RWPE2 (cell line): ENCODE results near the gene TMEM33.
"Not testable (repeated sequence)": the region's sequence is repeated elsewhere in the genome, so short reads cannot be mapped to it uniquely, and the experiment has no call there.

Source experiments
- ATAC-seq: fragments of 200-7000 bp; cut with Tn5 transposase; 3 replicates; pipeline ENCODE4 v1.9.1; 2021; ENCODE audit warnings: low read depth
- DNase-seq: peaks from one replicate; pipeline ENCODE4 v3.0.0-alpha.2; 2020; ENCODE audit warnings: low spot score
- H3K27ac ChIP-seq: fragments of 450-650 bp; 2 replicates; pipeline ENCODE4 v1.5.1; 2017; ENCODE audit warnings: mild to moderate bottlenecking; ENCODE audit not compliant: poor library complexity, severe bottlenecking
- H3K27me3 ChIP-seq: fragments of 250-450 bp; sonication (Bioruptor Pico); 2 replicates; pipeline ENCODE4 v1.5.1; 2021; ENCODE audit warnings: mild to moderate bottlenecking, moderate library complexity; ENCODE audit not compliant: insufficient read depth, poor library complexity, severe bottlenecking
- H3K36me3 ChIP-seq: fragments of 250-450 bp; sonication (Bioruptor Pico); 2 replicates; pipeline ENCODE4 v1.5.1; 2020; ENCODE audit warnings: low read depth, mild to moderate bottlenecking, moderate library complexity
- H3K4me1 ChIP-seq: fragments of 250-450 bp; sonication (Bioruptor Pico); 2 replicates; pipeline ENCODE4 v1.5.1; 2021; ENCODE audit warnings: mild to moderate bottlenecking, moderate library complexity; ENCODE audit not compliant: insufficient read depth, poor library complexity, severe bottlenecking
- H3K4me3 ChIP-seq: fragments of 250-450 bp; sonication (Bioruptor Pico); 2 replicates; pipeline ENCODE4 v1.5.1; 2021; ENCODE audit warnings: mild to moderate bottlenecking, moderate library complexity; ENCODE audit not compliant: severe bottlenecking
- H3K9me3 ChIP-seq: fragments of 250-450 bp; sonication (Bioruptor Pico); 2 replicates; pipeline ENCODE4 v1.5.1; 2021; ENCODE audit warnings: mild to moderate bottlenecking, moderate library complexity; ENCODE audit not compliant: severe bottlenecking
- TF ChIP-seq, protein P1 (sequence below): fragments of 450-650 bp; IDR thresholded peaks from one replicate; pipeline ENCODE4 v1.5.1; 2017; ENCODE audit warnings: mild to moderate bottlenecking, moderate library complexity; ENCODE audit not compliant: poor library complexity, severe bottlenecking

TMEM33 gene

DNA sequence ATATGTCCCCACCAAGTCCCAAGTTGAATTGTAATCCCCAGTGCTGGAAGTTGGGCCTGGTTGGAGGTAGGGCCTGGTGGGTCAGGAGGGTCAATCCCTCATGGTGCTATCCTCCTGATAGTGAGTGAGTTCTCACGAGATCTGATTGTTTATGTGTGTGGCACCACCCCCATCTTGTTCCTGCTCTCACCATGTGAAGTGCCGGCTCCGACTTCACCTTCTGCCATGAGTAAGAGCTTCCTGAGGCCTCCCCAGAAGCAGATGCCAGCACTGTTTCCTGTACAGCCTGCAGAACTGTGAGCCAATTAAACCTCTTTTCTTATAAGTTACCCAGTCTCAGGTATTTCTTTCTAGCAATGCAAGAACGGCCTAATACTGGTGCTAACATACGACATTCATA is 22.7 kb upstream of the TMEM33 start:
- Histone ChIP-seq H3K4me3 (no peak overlapping the region), H3K27me3 (no peaks in the 10 kb centered on the region), H3K9me3 (no peaks in the 10 kb centered on the region), H3K27ac (peak overlapping the region; percentile 62), H3K4me1 (peaks cover 16% of the 10 kb centered on the region), H3K36me3 (no peaks in the 10 kb centered on the region)
- TF ChIP-seq, protein P1, sequence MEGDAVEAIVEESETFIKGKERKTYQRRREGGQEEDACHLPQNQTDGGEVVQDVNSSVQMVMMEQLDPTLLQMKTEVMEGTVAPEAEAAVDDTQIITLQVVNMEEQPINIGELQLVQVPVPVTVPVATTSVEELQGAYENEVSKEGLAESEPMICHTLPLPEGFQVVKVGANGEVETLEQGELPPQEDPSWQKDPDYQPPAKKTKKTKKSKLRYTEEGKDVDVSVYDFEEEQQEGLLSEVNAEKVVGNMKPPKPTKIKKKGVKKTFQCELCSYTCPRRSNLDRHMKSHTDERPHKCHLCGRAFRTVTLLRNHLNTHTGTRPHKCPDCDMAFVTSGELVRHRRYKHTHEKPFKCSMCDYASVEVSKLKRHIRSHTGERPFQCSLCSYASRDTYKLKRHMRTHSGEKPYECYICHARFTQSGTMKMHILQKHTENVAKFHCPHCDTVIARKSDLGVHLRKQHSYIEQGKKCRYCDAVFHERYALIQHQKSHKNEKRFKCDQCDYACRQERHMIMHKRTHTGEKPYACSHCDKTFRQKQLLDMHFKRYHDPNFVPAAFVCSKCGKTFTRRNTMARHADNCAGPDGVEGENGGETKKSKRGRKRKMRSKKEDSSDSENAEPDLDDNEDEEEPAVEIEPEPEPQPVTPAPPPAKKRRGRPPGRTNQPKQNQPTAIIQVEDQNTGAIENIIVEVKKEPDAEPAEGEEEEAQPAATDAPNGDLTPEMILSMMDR: no peak
- DNase-seq: no peak
- no peak for ATAC-seq

DNA sequence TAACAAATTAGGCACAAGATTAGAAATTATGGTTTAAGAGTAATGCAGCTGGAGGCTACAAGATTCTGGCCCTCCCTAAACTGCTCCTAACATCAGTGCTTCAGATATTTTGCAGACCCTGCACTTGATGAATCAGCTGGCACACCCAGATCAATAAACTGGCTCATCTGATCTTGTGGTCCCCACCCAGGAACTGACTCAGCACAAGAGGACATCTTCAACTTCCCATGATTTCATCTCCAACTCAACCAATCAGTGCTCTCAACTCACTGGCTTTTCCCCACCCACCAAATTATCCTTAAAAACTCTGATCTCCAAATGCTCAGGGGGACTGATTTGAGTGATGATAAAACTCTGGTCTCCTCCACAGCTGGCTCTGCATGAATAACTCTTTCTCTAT is 21.7 kb upstream of the TMEM33 start:
- Histone ChIP-seq H3K4me3 (no peak overlapping the region), H3K27me3 (no peaks in the 10 kb centered on the region), H3K27ac (peak overlapping the region; percentile 62), H3K4me1 (peaks cover 16% of the 10 kb centered on the region), H3K36me3 (no peaks in the 10 kb centered on the region), H3K9me3 (no peaks in the 10 kb centered on the region)
- ATAC-seq (peak; percentile 46; the same call in 2 of the 3 replicates), DNase-seq (no peak)
- TF ChIP-seq, protein P1: no peak

DNA sequence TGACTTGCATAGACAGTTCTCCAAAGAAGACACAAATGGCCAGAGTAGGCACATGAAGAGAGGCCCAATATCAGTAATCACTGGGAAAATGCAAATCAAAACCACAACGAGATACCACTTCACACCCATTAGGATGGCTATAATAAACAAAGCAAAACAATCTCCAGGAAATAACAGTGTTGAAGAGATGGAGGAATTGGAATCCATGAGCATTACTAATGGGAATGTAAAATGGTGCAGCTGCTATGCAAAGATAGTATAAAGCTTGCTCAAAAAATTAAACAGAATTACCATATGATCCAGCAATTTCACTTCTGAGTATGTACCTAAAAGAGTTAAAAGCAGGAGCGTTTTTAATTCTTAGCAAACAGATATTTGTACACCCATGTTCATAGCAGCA is 17.0 kb upstream of the TMEM33 start:
- DNase-seq: no peak
- H3K4me1 ChIP-seq: peaks cover 7% of the 10 kb centered on the region
- TF ChIP-seq, protein P1: no peak
- no peaks in the 10 kb centered on the region for H3K36me3 ChIP-seq
- ATAC-seq: no peak
- H3K27me3 ChIP-seq: no peaks in the 10 kb centered on the region
- no peak overlapping the region for H3K4me3 ChIP-seq
- no peak overlapping the region for H3K27ac ChIP-seq
- H3K9me3 ChIP-seq: no peaks in the 10 kb centered on the region

- not testable (repeated sequence) for DNase-seq, ATAC-seq, H3K4me1 ChIP-seq, H3K27me3 ChIP-seq, H3K27ac ChIP-seq, H3K9me3 ChIP-seq, H3K36me3 ChIP-seq, H3K4me3 ChIP-seq
Observed at GRCh38 chr4:41920416-41920815, 14.8 kb upstream of the TMEM33 start.

DNA sequence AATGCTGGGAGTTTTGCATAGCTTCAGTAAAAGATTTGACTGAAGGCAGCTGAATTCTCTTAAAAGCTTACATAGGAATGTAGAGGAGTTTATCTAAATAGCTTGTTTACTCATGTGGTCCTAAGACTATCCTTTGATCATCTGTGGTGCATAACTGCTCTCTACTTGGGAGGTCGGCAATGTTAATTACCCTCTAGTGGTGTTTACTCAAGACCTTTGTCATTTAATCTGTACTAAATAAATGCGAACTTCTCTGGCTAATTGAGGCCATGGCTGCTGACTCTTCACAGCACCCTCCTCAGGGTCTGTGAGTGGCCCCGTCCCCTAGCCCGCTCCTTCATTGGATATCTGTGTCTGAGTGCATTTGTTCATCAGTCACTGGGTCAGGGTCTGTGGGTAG is 13.8 kb upstream of the TMEM33 start:
- DNase-seq (no peak), ATAC-seq (no peak)
- no peaks in the 10 kb centered on the region for H3K9me3 ChIP-seq
- H3K36me3 ChIP-seq: no peaks in the 10 kb centered on the region
- H3K4me1 ChIP-seq: no peaks in the 10 kb centered on the region
- TF ChIP-seq, protein P1: no peak
- H3K27me3 ChIP-seq: no peaks in the 10 kb centered on the region
- H3K4me3 ChIP-seq: no peak overlapping the region
- no peak overlapping the region for H3K27ac ChIP-seq
